ENCODE results near the gene ATP10A. TPM values are rescaled to one million over a fixed set of nuclear protein-coding genes. Genes with fewer than 3 reads are reported as not detected.

Gene ATP10A
- total RNA-seq, 1 experiment from 2014 or later, result 0.02 TPM

- Histone ChIP-seq H3K4me1 (ENCODE audit: control insufficient read depth in 1 of 2, insufficient read depth in 2 of 2, low read length in 2 of 2) (no peaks in the 10 kb centered on the region), H3K27ac (ENCODE audit: low read depth, low read length) (no peak overlapping the region), H3K9me3 (ENCODE audit: control insufficient read depth in 1 of 2, insufficient read depth in 1 of 2, low read depth in 1 of 2, low read length in 2 of 2) (peaks cover 0 to 24% of the 10 kb centered on the region in 2 experiments; a peak in 2 of 4 replicates), H3K79me2 (ENCODE audit: insufficient read depth, low read length) (no peaks in the 10 kb centered on the region), H3K4me2 (ENCODE audit: low read length) (no peak overlapping the region), H4K20me1 (ENCODE audit: insufficient read depth) (no peaks in the 10 kb centered on the region), H3K4me3 (replicated peaks in 1 of 2; ENCODE audit: low read depth in 1 of 2, low read length in 2 of 2) (no peak overlapping the region), H2AFZ (ENCODE audit: low read depth, low read length, poor library complexity, severe bottlenecking) (no peak overlapping the region), H3K9ac (ENCODE audit: low read length) (no peak overlapping the region), H3K36me3 (ENCODE audit: control insufficient read depth in 1 of 2, insufficient read depth in 2 of 2, low read length in 2 of 2) (no peaks in the 10 kb centered on the region), H3K27me3 (ENCODE audit: insufficient read depth, low read length) (no peaks in the 10 kb centered on the region), H3K9me2 (ENCODE audit: insufficient read depth) (no peaks in the 10 kb centered on the region)
- intact Hi-C loops (cut with micrococcal nuclease), result no loop called here
- ChIA-PET POLR2A (no interaction called here), RAD21 (ENCODE audit: low non-redundant PET in 1 of 2, low total read pairs in 2 of 2, uncharacterized antibody in 2 of 2, unreplicated experiment in 2 of 2) (no interaction called here), CTCF (no interaction called here)
- ATAC-seq, result no peak
- no peak for DNase-seq (ENCODE audit: low read depth, low spot score)
- BruUV-seq (replicated peaks), result no TSS peak
- TF ChIP-seq CBX3 (IDR thresholded peaks at IDR 0.05; ENCODE audit: low read depth) (no peak), MAX (IDR thresholded peaks at IDR 0.05) (no peak), FOSL1 (IDR thresholded peaks at IDR 0.05; ENCODE audit: low read depth) (no peak), ATF3 (IDR thresholded peaks at IDR 0.05) (no peak), CTCF (IDR thresholded peaks at IDR 0.05 in 2 of 3, conservative IDR thresholded peaks at IDR 0.05 in 1 of 3; ENCODE audit: borderline replicate concordance in 1 of 3, insufficient read depth in 1 of 3, low read depth in 2 of 3, low read length in 2 of 3) (no peak), SIN3A (IDR thresholded peaks at IDR 0.05; ENCODE audit: low read depth) (no peak), REST (IDR thresholded peaks at IDR 0.05; ENCODE audit: low read depth) (no peak), TCF7L2 (IDR thresholded peaks at IDR 0.05; ENCODE audit: borderline replicate concordance, extremely low read depth, insufficient read depth, insufficient read length) (no peak), ELF1 (IDR thresholded peaks at IDR 0.05; ENCODE audit: borderline replicate concordance, low read depth) (no peak), SP1 (IDR thresholded peaks at IDR 0.05; ENCODE audit: low read depth) (no peak), POLR2AphosphoS5 (IDR thresholded peaks at IDR 0.05; ENCODE audit: low read depth, low read length) (no peak), JUND (IDR thresholded peaks at IDR 0.05) (no peak), ZNF274 (IDR thresholded peaks at IDR 0.05; ENCODE audit: low read depth, low read length) (no peak), EZH2 (IDR thresholded peaks at IDR 0.05) (no peak), ZFX (IDR thresholded peaks at IDR 0.05) (no peak)
These were observed 92.3 kb downstream of the ATP10A start for GRCh38 chr15:25770618-25771337.
